Transverse colon (tissue), 4 donors: ENCODE data around the gene SPACDR. TPM values are rescaled to one million over a fixed set of nuclear protein-coding genes. Genes with fewer than 3 reads are reported as not detected.

Experiments
- DNase-seq: peaks from one replicate; pipeline ENCODE4 v3.0.0-alpha.2; 2019
- H3K27ac ChIP-seq, 4 donors: fragments of 200-600 bp; sonication (generic); 2 replicates each; pipeline ENCODE4 v1.5.1; 2016 to 2018; ENCODE audit warnings: inconsistent platforms in 4 of 4
- H3K27me3 ChIP-seq: fragments of 200-600 bp; sonication (generic); 2 replicates; pipeline ENCODE4 v1.5.1; 2017; ENCODE audit warnings: inconsistent platforms
- H3K36me3 ChIP-seq, 4 donors: fragments of 200-600 bp; sonication (generic); 2 replicates each; pipeline ENCODE4 v1.5.1; 2017 to 2019; ENCODE audit warnings: inconsistent platforms in 4 of 4
- H3K4me1 ChIP-seq, 4 donors: fragments of 200-600 bp; sonication (generic); 2 replicates each; pipeline ENCODE4 v1.5.1; 2017 to 2020; ENCODE audit warnings: inconsistent platforms in 4 of 4
- H3K4me3 ChIP-seq, 4 donors: fragments of 200-600 bp; sonication (generic); 1 replicate in 1 of 4; 2 replicates in 3 of 4; pipeline versions ENCODE4 v1.5.1 to v1.6.1; 2017 to 2019; ENCODE audit warnings: inconsistent platforms in 4 of 4
- H3K9me3 ChIP-seq, 2 donors: fragments of 200-600 bp; sonication (generic); 2 replicates each; pipeline ENCODE4 v1.5.1; 2017 to 2019; ENCODE audit warnings: inconsistent platforms in 2 of 2
- EP300 ChIP-seq: sonication (generic); formaldehyde crosslinking; IDR thresholded peaks from one replicate; pipeline ENCODE4 v1.6.1; 2017; ENCODE audit warnings: antibody characterized with exemption, low read depth
- POLR2A ChIP-seq: fragments of 450-650 bp; IDR thresholded peaks from one replicate; pipeline ENCODE4 v1.6.1; 2016; ENCODE audit warnings: antibody characterized with exemption, mild to moderate bottlenecking, moderate library complexity
- POLR2AphosphoS5 ChIP-seq, 3 donors: sonication (generic); formaldehyde crosslinking; IDR thresholded peaks; one replicate each; pipeline ENCODE4 v1.6.1; 2016; ENCODE audit warnings: antibody characterized with exemption in 3 of 3
- WGBS, 2 donors: methylation state at CpG; one replicate each; pipeline ENCODE4 v1.1.5; 2018; ENCODE audit warnings: low coverage in 1 of 2; 5-methylcytosine and 5-hydroxymethylcytosine counted together
- in situ Hi-C, 4 donors: fragments of 200-750 bp; cut with MboI; loops; one replicate each; pipeline versions ENCODE4 v1.15.0 to v1.15.1; 2017; ENCODE audit warnings: low sequenced_read_pairs in 3 of 4, low pct_ligation_motif_present in 1 of 4, low pct_unique_long_range_greater_than_20kb in 1 of 4
- intact Hi-C: fragments of 100-400 bp; cut with DNase I; formaldehyde crosslinking; loops from one replicate; pipeline ENCODE4 v1.15.1; 2023; ENCODE audit warnings: low total_unique reads
- total RNA-seq, 4 donors: library from RNA; depleted of rRNA; stranded (reverse); fragments of >200 nt; gene quantifications; one replicate each; pipeline ENCODE4 v1.1.0, GENCODE V29; 2016
- TF ChIP-seq, protein P1 (sequence below), 5 experiments: fragments of 200-600 bp in 3 of 5; fragments of 450-650 bp in 2 of 5; sonication (generic) in 3 of 5; IDR thresholded peaks; 1 replicate in 2 of 5; 2 replicates in 3 of 5; pipeline ENCODE4 v1.5.1; 2016 to 2017; ENCODE audit warnings: antibody characterized with exemption in 5 of 5, inconsistent platforms in 3 of 5, mild to moderate bottlenecking in 2 of 5, moderate library complexity in 1 of 5

Gene SPACDR
- total RNA-seq, 4 donors from 2014 or later: not detected

- DNase-seq: no peak
- intact Hi-C loops: no loop called here
- WGBS, 2 donors: 74 to 78% methylated on average over 6 of the region's 6 CpGs
- H3K4me1 ChIP-seq: peaks cover 0 to 5% (median 4%) of the 10 kb centered on the region in 4 donors
- TF ChIP-seq, protein P1, sequence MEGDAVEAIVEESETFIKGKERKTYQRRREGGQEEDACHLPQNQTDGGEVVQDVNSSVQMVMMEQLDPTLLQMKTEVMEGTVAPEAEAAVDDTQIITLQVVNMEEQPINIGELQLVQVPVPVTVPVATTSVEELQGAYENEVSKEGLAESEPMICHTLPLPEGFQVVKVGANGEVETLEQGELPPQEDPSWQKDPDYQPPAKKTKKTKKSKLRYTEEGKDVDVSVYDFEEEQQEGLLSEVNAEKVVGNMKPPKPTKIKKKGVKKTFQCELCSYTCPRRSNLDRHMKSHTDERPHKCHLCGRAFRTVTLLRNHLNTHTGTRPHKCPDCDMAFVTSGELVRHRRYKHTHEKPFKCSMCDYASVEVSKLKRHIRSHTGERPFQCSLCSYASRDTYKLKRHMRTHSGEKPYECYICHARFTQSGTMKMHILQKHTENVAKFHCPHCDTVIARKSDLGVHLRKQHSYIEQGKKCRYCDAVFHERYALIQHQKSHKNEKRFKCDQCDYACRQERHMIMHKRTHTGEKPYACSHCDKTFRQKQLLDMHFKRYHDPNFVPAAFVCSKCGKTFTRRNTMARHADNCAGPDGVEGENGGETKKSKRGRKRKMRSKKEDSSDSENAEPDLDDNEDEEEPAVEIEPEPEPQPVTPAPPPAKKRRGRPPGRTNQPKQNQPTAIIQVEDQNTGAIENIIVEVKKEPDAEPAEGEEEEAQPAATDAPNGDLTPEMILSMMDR (IDR thresholded peaks at IDR 0.05): no peak
- no peak for TF ChIP-seq POLR2AphosphoS5 (IDR thresholded peaks at IDR 0.05)
- no peak for TF ChIP-seq EP300
- TF ChIP-seq POLR2A: no peak
- H3K4me3 ChIP-seq: no peak overlapping the region
- no peak overlapping the region for H3K27ac ChIP-seq
- in situ Hi-C loops: no loop called here
- H3K9me3 ChIP-seq: no peaks in the 10 kb centered on the region
- H3K27me3 ChIP-seq: no peaks in the 10 kb centered on the region
- no peaks in the 10 kb centered on the region for H3K36me3 ChIP-seq
Observed at GRCh38 chr7:100423315-100423714, 40.7 kb downstream of the SPACDR start.

- no peaks in the 10 kb centered on the region for H3K4me1 ChIP-seq
- no peak overlapping the region for H3K4me3 ChIP-seq
- H3K27me3 ChIP-seq: no peaks in the 10 kb centered on the region
- in situ Hi-C loops: no loop called here
- no peaks in the 10 kb centered on the region for H3K9me3 ChIP-seq
- H3K27ac ChIP-seq: no peak overlapping the region
- WGBS, 2 donors: 67 to 68% methylated on average over 1 of the region's 1 CpG
- DNase-seq: no peak
- intact Hi-C loops: no loop called here
- TF ChIP-seq EP300 (no peak), POLR2A (no peak), POLR2AphosphoS5 (IDR thresholded peaks at IDR 0.05) (no peak)
- TF ChIP-seq, protein P1 (IDR thresholded peaks at IDR 0.05): no peak
- no peaks in the 10 kb centered on the region for H3K36me3 ChIP-seq
Observed at GRCh38 chr7:100419660-100420226, 44.3 kb downstream of the SPACDR start.

DNA sequence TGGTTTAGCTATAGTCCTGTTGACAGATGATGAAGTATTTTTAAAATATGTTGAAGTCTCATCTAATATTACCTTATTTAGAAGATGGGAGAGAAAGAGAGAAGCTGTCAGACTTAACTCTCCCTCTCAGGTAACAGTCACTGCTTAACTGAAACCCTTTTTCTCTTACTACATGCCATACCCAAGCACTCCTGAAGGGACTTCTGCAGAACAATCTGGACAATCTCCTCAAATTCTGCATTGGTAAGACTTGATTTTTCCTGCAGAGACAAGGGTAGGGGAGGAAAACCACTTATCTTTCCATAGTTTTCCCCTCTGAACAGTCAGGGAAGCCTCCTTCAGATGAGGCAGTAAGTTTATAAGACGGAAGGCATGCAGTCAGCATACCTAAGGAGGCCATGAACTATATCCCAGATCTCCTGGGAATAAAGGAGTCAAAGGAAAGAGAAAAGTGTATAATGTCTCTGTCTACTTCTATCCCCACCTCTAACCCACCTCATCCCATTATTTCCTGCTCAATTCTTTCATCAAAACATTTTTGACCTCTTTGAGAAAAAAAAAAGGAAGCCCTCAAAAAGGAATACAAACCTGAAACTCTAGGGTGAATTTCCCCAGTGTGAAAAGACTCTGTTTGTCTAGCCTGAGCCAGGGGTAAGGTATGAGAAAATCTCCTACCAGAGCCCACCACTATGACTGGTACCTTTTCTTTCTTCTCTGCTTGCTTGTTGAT is 45.0 kb downstream of the SPACDR start:
- no peaks in the 10 kb centered on the region for H3K9me3 ChIP-seq
- H3K27ac ChIP-seq: no peak overlapping the region
- intact Hi-C loops: no loop called here
- no peaks in the 10 kb centered on the region for H3K4me1 ChIP-seq
- no peak overlapping the region for H3K4me3 ChIP-seq
- no peak for DNase-seq
- no peaks in the 10 kb centered on the region for H3K27me3 ChIP-seq
- H3K36me3 ChIP-seq: no peaks in the 10 kb centered on the region
- TF ChIP-seq, protein P1 (IDR thresholded peaks at IDR 0.05): no peak
- TF ChIP-seq POLR2AphosphoS5 (IDR thresholded peaks at IDR 0.05) (no peak), EP300 (no peak), POLR2A (no peak)
- 60 to 81% methylated on average over 1 of the region's 1 CpG for WGBS, 2 donors
- in situ Hi-C loops: no loop called here

GRCh38 chr7:100415448-100415847 is 48.6 kb downstream of the SPACDR start:
- in situ Hi-C loops (no loop called here), intact Hi-C loops (no loop called here)
- H3K4me3 ChIP-seq: no peak overlapping the region
- H3K4me1 ChIP-seq: no peaks in the 10 kb centered on the region
- no peak for DNase-seq
- WGBS, 2 donors: 80 to 83% methylated on average over 3 to 5 of the region's 5 CpGs
- no peaks in the 10 kb centered on the region for H3K27me3 ChIP-seq
- no peaks in the 10 kb centered on the region for H3K9me3 ChIP-seq
- H3K27ac ChIP-seq: no peak overlapping the region
- H3K36me3 ChIP-seq: no peaks in the 10 kb centered on the region
- no peak for TF ChIP-seq POLR2AphosphoS5 (IDR thresholded peaks at IDR 0.05)
- TF ChIP-seq POLR2A: no peak
- no peak for TF ChIP-seq EP300
- TF ChIP-seq, protein P1 (IDR thresholded peaks at IDR 0.05): no peak
